B cell (primary cell): ENCODE data around the gene STON2. TPM values are rescaled to one million over a fixed set of nuclear protein-coding genes. Genes with fewer than 3 reads are reported as not detected.
A peak's percentile ranks its signal among the peaks of the same experiment; 100 is the strongest.

Source experiments
- ATAC-seq: fragments of 200-7000 bp; cut with Tn5 transposase; one replicate; pipeline ENCODE4 v1.10.0; 2021; ENCODE audit warnings: low read depth, mild to moderate bottlenecking, moderate number of reproducible peaks, moderate library complexity
- CTCF ChIA-PET: fragments of 350-600 bp; sonication (Branson Sonifier 250); formaldehyde crosslinking; loops from one replicate; lab custom pipeline; 2021; ENCODE audit warnings: antibody characterized with exemption, inconsistent platforms; lab: Charles Lee
- POLR2A ChIA-PET: fragments of 350-600 bp; sonication (Branson Sonifier 250); formaldehyde crosslinking; loops from one replicate; lab custom pipeline; 2021; ENCODE audit warnings: antibody characterized with exemption; lab: Charles Lee
- DNase-seq: peaks from one replicate; pipeline ENCODE4 v3.0.0; 2013
- H2AFZ ChIP-seq: 2 replicates; pipeline ENCODE4 v1.6.1; 2012; ENCODE audit warnings: mild to moderate bottlenecking, low read depth, low read length; ENCODE audit not compliant: insufficient read depth, poor library complexity, severe bottlenecking
- H3K27ac ChIP-seq, 2 donors: 1 replicate in 1 of 2; 2 replicates in 1 of 2; pipeline ENCODE4 v1.5.1; 2012 to 2013; ENCODE audit warnings: low read length in 2 of 2, mild to moderate bottlenecking in 2 of 2, moderate library complexity in 1 of 2
- H3K27me3 ChIP-seq, 4 experiments: fragments of 200-600 bp in 1 of 4; sonication (generic) in 1 of 4; replicated peaks in 1 of 4; 1 replicate in 2 of 4; 2 replicates in 2 of 4; pipeline versions ENCODE4 v1.6.1 to v1.7.0; 2013 to 2016; ENCODE audit warnings: low read length in 3 of 4, mild to moderate bottlenecking in 2 of 4, mixed read lengths in 1 of 4, moderate library complexity in 1 of 4; ENCODE audit not compliant: insufficient read depth in 4 of 4, control insufficient read depth in 3 of 4; ENCODE audit errors: control extremely low read depth in 1 of 4
- H3K36me3 ChIP-seq, 2 experiments: replicated peaks in 1 of 2; 1 replicate in 1 of 2; 2 replicates in 1 of 2; pipeline versions ENCODE4 v1.6.1 to v1.7.1; 2013; ENCODE audit warnings: low read length in 1 of 2; ENCODE audit not compliant: insufficient read depth in 2 of 2, control insufficient read depth in 1 of 2; ENCODE audit errors: control extremely low read depth in 1 of 2, extremely low read depth in 1 of 2
- H3K4me1 ChIP-seq, 2 donors: fragments of 200-600 bp in 1 of 2; sonication (generic) in 1 of 2; 1 replicate in 1 of 2; 2 replicates in 1 of 2; pipeline versions ENCODE4 v1.5.1 to v1.6.1; 2013 to 2017; ENCODE audit warnings: low read length in 2 of 2; ENCODE audit not compliant: control insufficient read depth in 2 of 2, insufficient read depth in 2 of 2
- H3K4me2 ChIP-seq: replicated peaks from 2 replicates; pipeline ENCODE3; 2012; ENCODE audit warnings: mild to moderate bottlenecking, low read depth, low read length; ENCODE audit not compliant: poor library complexity, severe bottlenecking
- H3K4me3 ChIP-seq, 5 experiments: fragments of 200-600 bp in 1 of 5; sonication (generic) in 1 of 5; 1 replicate in 3 of 5; 2 replicates in 2 of 5; pipeline versions ENCODE4 v1.5.1 to v1.7.0; 2011 to 2016; ENCODE audit warnings: low read length in 4 of 5, mild to moderate bottlenecking in 4 of 5, low read depth in 2 of 5, control low read depth in 1 of 5, moderate library complexity in 1 of 5; ENCODE audit not compliant: insufficient read depth in 1 of 5; ENCODE audit errors: control extremely low read depth in 1 of 5, extremely low read depth in 1 of 5
- H3K79me2 ChIP-seq: fragments of 200-600 bp; sonication (generic); one replicate; pipeline ENCODE4 v1.6.0; 2016; ENCODE audit warnings: low read length; ENCODE audit not compliant: control insufficient read depth, insufficient read depth
- H3K9ac ChIP-seq: fragments of 200-600 bp; sonication (generic); 2 replicates; pipeline ENCODE4 v1.6.1; 2017; ENCODE audit warnings: mild to moderate bottlenecking, low read length, moderate library complexity
- H3K9me3 ChIP-seq, 3 donors: one replicate each; pipeline versions ENCODE4 v1.6.1 to v1.7.1; 2013; ENCODE audit warnings: low read length in 2 of 3; ENCODE audit not compliant: control insufficient read depth in 2 of 3, insufficient read depth in 1 of 3; ENCODE audit errors: control extremely low read depth in 1 of 3
- H4K20me1 ChIP-seq: 2 replicates; pipeline ENCODE4 v1.6.0; 2012; ENCODE audit warnings: mild to moderate bottlenecking, low read length; ENCODE audit not compliant: insufficient read depth, control insufficient read depth, poor library complexity, severe bottlenecking
- H3K27ac Mint-ChIP-seq: one replicate; pipeline ENCODE4 v1.8.0; 2021; ENCODE audit warnings: mixed read lengths
- H3K27me3 Mint-ChIP-seq: one replicate; pipeline ENCODE4 v1.8.0; 2021; ENCODE audit warnings: mixed read lengths
- H3K4me1 Mint-ChIP-seq: one replicate; pipeline ENCODE4 v1.8.0; 2021; ENCODE audit warnings: mixed read lengths
- H3K4me3 Mint-ChIP-seq: one replicate; pipeline ENCODE4 v1.8.0; 2021; ENCODE audit warnings: mixed read lengths
- H3K9me3 Mint-ChIP-seq: one replicate; pipeline ENCODE4 v1.8.0; 2022; ENCODE audit warnings: mixed read lengths; ENCODE audit not compliant: insufficient read depth
- EZH2 ChIP-seq: IDR thresholded peaks from 2 replicates; pipeline ENCODE4 v1.6.1; 2012; ENCODE audit warnings: borderline replicate concordance, low read depth, mild to moderate bottlenecking, moderate library complexity, low read length; ENCODE audit not compliant: insufficient read depth, poor library complexity, severe bottlenecking
- WGBS: methylation state at CpG from one replicate; pipeline ENCODE4 v1.1.5; 2013; ENCODE audit warnings: missing lambda C conversion rate; ENCODE audit not compliant: insufficient coverage; 5-methylcytosine and 5-hydroxymethylcytosine counted together
- intact Hi-C: fragments of 100-400 bp; cut with micrococcal nuclease; formaldehyde crosslinking; loops from one replicate; pipeline ENCODE4 v1.10.0; 2022
- polyA plus RNA-seq: library from polyadenylated mRNA; depleted of rRNA; stranded (reverse); fragments of >200 nt; gene quantifications from 2 replicates; pipeline ENCODE4 v1.2.3, GENCODE V29; 2012
- total RNA-seq, 2 donors: library from RNA; stranded (reverse); fragments of 120-200 nt in 1 of 2; gene quantifications; 1 replicate in 1 of 2; 2 replicates in 1 of 2; pipeline versions ENCODE4 v1.2.3 to v1.2.4, GENCODE V29; 2013 to 2022
- TF ChIP-seq, protein P1 (sequence below): fragments of 200-600 bp; IDR thresholded peaks from one replicate; pipeline ENCODE4 v1.8.0; 2022; ENCODE audit warnings: antibody characterized with exemption, mild to moderate bottlenecking

STON2 gene
- total and polyA plus RNA-seq, 2 donors (not counting 1 experiment from before 2014, with no cell fraction given): 0.03 TPM; not detected in 1

DNA sequence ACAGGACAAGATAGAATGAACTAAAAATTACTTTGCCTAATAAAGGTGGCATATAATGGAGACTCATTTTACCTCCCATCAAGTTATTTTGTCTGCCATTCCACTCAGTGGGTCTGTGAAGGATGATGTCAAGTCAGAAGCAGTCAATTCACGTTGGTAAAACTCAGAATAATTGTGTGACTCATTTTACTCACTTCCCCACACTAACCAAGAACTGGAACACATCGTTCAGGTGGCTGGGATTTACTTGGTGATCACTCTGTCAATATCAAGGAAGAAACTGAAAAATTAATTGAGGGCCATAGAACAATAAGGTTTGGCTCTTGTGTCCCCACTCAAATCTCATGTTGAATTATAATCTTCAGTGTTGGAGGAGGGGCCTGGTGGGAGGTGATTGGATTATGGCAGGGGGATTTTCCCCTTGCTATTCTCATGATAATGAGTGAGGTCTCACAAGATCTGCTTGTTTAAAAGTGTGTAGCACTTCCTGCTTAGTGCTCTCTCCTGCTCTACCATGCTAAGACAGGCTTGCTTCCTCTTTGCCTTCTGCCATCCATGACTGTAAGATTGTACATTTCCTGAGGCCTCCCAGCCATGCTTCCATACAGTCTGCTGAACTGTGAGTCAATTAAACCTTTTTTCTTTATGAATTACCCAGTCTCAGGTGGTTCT, 143.7 kb downstream of the STON2 start:
- Histone ChIP-seq H3K27me3 (no peaks in the 10 kb centered on the region), H3K4me2 (peak overlapping the region; percentile 20), H3K27ac (peak overlapping the region in 1 of 2 donors; percentile 36), H3K79me2 (no peaks in the 10 kb centered on the region), H4K20me1 (no peaks in the 10 kb centered on the region), H3K4me1 (peaks cover 12 to 14% of the 10 kb centered on the region in 2 donors), H3K36me3 (no peaks in the 10 kb centered on the region), H2AFZ (no peak overlapping the region), H3K4me3 (no peak overlapping the region), H3K9ac (no peak overlapping the region), H3K9me3 (peaks cover 0 to 4% (median 0%) of the 10 kb centered on the region in 3 donors)
- TF ChIP-seq, protein P1, sequence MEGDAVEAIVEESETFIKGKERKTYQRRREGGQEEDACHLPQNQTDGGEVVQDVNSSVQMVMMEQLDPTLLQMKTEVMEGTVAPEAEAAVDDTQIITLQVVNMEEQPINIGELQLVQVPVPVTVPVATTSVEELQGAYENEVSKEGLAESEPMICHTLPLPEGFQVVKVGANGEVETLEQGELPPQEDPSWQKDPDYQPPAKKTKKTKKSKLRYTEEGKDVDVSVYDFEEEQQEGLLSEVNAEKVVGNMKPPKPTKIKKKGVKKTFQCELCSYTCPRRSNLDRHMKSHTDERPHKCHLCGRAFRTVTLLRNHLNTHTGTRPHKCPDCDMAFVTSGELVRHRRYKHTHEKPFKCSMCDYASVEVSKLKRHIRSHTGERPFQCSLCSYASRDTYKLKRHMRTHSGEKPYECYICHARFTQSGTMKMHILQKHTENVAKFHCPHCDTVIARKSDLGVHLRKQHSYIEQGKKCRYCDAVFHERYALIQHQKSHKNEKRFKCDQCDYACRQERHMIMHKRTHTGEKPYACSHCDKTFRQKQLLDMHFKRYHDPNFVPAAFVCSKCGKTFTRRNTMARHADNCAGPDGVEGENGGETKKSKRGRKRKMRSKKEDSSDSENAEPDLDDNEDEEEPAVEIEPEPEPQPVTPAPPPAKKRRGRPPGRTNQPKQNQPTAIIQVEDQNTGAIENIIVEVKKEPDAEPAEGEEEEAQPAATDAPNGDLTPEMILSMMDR: no peak
- TF ChIP-seq EZH2: no peak
- Mint-ChIP-seq H3K4me1 (peaks cover 11% of the 10 kb centered on the region), H3K9me3 (no peaks in the 10 kb centered on the region), H3K27ac (peak overlapping the region; percentile 42), H3K27me3 (peaks cover 14% of the 10 kb centered on the region), H3K4me3 (no peak overlapping the region)
- POLR2A ChIA-PET: no interaction called here
- intact Hi-C loops: no loop called here
- DNase-seq (peak; percentile 42), ATAC-seq (peak; percentile 67)
- WGBS: 0% methylated on average over 1 of the region's 2 CpGs
- CTCF ChIA-PET: no interaction called here

DNA sequence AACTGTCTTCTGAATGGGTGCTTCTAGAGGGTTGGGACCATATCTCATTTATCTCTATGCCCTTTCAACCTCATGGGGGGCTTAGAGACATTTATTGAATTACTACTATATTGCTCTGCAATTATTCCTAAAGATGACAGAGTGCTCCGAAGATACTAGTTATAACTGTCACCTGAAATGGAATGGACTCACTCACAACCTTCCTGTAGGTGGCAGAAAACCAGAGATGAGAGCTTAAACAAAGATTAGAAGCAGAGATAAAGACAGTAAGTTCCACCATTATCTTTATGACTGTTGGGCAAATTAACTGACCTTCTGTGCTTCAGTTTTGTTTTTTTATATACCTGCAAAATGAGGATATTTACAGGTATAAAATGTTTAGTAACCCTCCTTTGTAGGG, 147.8 kb downstream of the STON2 start:
- H3K9ac ChIP-seq: no peak overlapping the region
- H3K4me3 Mint-ChIP-seq: no peak overlapping the region
- H3K4me3 ChIP-seq: no peak overlapping the region
- no peaks in the 10 kb centered on the region for H3K79me2 ChIP-seq
- peaks cover 7% of the 10 kb centered on the region for H3K27me3 Mint-ChIP-seq
- H3K27me3 ChIP-seq: no peaks in the 10 kb centered on the region
- CTCF ChIA-PET: no interaction called here
- no peaks in the 10 kb centered on the region for H4K20me1 ChIP-seq
- no peaks in the 10 kb centered on the region for H3K36me3 ChIP-seq
- no peak overlapping the region for H3K27ac Mint-ChIP-seq
- peaks cover 0 to 4% (median 0%) of the 10 kb centered on the region in 3 donors for H3K9me3 ChIP-seq
- H2AFZ ChIP-seq: no peak overlapping the region
- no CpG with 5 or more reads among the region's 1 CpG for WGBS
- DNase-seq (no peak), ATAC-seq (no peak)
- H3K9me3 Mint-ChIP-seq: no peaks in the 10 kb centered on the region
- peaks cover 11% of the 10 kb centered on the region for H3K4me1 Mint-ChIP-seq
- H3K4me1 ChIP-seq: peaks cover 12 to 14% of the 10 kb centered on the region in 2 donors
- intact Hi-C loops: no loop called here
- H3K27ac ChIP-seq: no peak overlapping the region
- POLR2A ChIA-PET: no interaction called here
- TF ChIP-seq, protein P1: no peak
- no peak for TF ChIP-seq EZH2
- no peak overlapping the region for H3K4me2 ChIP-seq
